CD4-positive, alpha-beta T cell treated with Interleukin-4 for 4 hours (primary cell): ENCODE data around the gene SSNA1.

Source experiments
- DNase-seq: peaks from one replicate; pipeline ENCODE4 v3.0.0-alpha.2; 2020

The SSNA1 gene

DNA sequence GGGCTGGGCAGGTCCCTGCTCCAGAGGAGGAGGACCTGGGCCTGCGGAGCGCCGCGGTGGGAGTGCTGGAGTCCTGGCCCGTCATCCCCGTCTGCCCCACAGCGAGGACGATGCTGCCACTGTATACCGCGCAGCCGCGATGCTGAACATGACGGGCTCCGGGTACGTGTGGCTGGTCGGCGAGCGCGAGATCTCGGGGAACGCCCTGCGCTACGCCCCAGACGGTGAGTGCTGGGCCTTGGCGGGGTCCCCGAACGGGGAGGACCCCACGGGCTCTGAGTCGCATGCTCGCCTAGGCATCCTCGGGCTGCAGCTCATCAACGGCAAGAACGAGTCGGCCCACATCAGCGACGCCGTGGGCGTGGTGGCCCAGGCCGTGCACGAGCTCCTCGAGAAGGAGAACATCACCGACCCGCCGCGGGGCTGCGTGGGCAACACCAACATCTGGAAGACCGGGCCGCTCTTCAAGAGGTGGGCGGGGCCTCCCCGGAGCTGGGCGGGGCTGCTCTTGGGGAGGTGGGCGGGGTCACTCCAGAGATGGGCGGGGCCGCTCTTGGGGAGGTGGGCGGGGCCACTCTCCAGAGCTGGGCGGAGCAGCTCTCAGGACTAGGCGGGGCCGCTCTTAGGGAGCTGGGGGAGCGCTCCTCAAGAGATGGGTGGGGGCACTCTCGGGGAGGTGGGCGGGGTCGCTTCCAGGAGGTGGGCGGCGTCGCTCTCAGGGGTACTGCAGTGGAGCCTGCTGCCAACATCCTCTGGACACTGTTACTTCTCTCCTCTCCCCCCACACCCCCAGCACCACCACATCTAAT is 31.7 kb upstream of the SSNA1 start:
- peak; percentile 29 for DNase-seq

DNA sequence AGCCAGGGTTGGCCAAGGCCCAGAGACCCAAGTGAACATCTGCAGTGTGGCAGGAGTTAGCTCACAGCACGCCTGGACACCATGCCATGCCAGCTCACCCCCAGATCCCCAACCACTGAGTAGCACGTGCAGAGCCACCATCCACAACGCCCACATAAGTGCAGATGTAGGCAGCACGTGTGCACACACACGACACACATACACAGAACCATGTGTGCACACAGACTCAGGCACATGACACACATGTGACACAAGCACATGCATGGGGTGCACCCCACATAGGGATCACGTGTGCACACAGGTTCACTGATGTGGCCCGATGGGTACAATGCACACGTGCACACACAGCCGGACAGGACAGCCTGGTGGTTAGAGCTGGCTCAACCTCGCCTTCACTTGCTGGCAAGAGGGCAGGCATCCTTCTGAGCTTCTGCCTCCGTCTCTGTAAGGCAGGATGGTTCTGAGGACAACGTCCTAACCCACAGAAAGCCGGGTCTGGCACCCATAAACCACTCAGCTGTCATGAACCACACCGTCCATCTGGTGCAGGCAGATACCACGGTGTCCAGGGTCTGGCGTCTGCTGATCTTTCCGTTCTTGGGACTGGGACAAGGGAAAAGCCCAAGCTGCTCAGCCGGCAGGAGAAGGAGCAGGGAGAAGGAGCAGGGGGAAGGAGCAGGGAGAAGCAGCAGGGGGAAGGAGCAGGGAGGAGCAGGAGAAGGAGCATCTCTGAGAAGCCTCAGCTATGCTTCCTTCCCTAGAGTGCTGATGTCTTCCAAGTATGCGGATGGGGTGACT is 30.7 kb upstream of the SSNA1 start:
- DNase-seq, result no peak

DNA sequence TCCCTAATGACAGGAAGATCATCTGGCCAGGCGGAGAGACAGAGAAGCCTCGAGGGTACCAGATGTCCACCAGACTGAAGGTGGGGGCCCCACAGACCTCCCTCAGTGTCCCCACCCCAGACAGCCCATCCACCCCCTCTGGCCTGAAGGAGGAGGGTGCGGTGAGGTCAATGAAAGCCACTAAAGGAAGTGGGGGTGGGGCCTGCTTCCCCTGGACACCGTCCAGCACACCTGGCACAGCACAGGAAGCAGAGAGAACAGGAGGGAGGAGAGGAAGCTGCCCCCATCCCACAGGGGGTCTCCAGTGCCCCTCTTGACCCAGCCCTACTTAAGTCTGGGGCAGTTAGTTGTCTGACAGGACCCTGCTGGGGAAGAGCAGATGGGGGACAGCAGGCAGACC is 29.9 kb upstream of the SSNA1 start:
- no peak for DNase-seq

DNA sequence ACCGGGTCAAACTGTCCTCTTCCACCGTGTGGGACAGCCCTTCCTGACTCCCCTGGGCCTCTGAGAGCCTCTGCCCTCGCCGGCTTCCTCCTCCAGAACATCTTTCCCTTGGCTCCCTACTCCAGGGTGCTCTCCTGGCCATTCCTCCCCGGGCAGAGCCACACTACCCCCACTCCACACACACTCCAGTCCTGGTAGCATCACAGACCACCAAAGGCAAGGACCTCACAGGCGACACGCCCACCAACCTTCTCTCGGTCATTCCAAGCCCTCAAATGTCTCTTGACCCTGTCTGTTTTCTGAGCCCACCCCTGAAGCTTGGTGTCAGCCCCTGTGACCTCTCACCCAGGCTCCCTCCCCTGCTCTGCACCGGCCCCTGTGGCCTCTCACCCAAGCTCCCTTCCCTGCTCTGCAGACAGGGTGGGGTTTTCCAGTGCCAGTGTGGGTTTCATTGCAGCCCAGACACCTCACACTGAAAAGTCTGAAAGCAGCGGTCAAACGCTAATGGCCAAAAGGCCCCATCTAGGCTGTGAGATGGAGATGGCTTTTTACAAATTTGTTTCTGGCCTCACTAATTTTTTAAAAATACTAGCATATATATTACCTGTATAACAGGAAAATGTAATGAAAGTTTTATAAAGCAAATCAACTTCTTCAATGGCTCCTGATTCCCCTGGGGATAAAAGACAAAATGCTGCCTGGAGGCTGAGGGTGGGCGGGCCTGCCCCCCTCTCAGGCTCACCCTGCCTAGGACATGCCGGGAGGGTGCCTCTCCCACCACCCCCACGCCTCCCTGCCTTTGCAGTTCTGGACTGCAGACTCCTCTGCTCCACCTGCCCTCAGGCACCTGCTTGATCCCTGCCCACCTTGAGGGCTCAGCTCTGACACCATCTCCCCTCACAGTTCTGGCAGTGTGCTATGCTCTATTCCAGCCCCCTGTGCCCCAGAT is 29.1 kb upstream of the SSNA1 start:
- no peak for DNase-seq

DNA sequence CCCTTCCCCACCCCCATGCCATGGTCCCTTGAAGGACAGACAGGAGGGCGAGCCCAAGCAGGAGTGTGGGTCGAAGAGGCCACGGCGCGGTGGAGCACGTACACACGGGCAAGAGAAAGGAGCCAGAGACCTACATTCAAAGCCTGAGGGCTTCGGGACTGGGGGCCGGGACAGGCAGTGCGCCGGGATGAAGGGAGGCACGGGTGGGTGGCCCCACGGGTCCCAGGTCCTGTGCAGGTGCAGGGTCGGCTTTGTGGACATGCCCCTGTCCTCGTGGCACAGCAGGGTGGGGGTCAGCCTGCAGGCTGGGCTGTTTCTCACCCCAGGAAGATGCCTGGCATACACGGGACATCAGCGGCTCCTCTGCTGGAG is 28.4 kb upstream of the SSNA1 start:
- DNase-seq, result no peak

DNA sequence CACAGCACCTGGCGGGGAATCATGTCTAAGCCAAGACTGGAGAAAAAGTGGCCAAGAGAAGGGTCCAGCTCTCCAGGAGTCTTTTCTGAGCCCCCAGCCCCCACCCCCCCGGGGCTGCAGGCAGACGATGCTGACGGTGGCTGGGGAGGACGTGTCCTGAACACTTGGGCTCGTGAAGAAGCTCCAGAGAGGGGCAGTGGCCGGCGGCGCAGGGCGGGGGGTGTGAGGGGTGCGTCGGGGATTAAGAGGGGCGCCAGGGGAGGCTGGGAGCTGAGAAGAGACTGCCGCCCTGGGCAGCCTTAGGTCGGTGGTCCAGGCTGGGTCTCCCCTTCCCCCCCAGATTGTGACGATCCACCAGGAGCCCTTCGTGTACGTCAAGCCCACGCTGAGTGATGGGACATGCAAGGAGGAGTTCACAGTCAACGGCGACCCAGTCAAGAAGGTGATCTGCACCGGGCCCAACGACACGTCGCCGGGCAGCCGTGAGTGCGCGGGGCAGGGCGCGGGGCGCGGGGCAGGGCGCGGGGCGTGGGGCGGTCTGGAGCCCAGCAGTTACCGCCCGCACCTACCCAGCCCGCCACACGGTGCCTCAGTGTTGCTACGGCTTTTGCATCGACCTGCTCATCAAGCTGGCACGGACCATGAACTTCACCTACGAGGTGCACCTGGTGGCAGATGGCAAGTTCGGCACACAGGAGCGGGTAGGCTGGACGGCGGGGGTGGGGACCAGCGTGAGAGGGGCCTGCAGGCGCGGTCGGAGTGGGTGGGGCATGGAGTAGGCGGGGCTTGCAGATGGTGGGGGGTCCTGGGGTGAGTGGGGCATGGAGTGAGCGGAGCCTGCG is 27.5 kb upstream of the SSNA1 start:
- DNase-seq, result no peak

DNA sequence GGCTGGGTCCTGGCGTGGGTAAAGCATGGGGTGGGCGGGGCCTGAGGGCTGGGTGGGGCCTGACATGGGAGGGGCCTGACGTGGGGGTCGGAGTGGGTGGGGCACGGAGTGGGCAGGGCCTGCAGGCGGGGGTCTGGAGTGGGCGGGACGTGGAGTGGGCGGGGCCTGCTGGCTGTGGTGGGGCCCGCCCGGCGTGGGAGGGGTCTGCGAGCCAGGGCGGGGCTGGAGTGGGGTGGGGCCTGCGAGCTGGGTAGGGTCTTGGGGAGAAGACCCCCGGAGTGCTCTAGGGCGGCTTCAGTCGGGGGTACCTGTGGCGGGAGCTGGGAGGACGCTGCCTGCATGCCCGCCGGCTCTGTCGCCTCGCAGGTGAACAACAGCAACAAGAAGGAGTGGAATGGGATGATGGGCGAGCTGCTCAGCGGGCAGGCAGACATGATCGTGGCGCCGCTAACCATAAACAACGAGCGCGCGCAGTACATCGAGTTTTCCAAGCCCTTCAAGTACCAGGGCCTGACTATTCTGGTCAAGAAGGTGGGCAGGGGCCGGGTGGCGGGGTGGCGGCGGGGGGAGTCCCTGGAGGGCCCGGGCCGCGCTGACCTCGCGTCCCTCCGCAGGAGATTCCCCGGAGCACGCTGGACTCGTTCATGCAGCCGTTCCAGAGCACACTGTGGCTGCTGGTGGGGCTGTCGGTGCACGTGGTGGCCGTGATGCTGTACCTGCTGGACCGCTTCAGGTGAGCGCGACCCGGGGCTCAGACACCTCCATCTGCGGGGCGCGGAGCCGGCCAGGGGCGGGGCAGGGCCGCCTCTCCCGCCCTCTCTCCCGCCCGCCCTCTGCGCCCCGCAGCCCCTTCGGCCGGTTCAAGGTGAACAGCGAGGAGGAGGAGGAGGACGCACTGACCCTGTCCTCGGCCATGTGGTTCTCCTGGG is 26.7 kb upstream of the SSNA1 start:
- no peak for DNase-seq

DNA sequence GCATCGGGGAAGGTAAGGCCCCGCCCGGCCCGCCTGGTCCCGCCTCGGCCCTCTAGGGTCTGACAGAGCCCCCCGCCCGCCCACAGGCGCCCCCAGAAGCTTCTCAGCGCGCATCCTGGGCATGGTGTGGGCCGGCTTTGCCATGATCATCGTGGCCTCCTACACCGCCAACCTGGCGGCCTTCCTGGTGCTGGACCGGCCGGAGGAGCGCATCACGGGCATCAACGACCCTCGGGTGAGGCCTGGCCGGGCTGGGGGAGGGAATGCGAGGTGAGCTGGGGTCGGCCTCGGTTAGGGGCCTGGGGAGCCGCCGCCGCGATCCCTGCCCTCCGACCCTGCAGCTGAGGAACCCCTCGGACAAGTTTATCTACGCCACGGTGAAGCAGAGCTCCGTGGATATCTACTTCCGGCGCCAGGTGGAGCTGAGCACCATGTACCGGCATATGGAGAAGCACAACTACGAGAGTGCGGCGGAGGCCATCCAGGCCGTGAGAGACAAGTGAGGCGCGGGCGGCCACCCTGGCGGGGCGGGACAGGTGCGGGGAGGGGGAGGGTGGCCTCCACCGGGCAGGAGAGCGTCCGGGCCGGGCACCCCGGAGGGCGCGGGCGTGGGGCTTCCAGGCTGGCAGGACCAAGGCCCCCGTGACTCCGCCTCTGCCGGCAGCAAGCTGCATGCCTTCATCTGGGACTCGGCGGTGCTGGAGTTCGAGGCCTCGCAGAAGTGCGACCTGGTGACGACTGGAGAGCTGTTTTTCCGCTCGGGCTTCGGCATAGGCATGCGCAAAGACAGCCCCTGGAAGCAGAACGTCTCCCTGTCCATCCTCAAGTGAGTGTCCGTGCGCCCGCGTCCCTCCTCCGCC is 25.7 kb upstream of the SSNA1 start:
- DNase-seq, result peak; percentile 5

DNA sequence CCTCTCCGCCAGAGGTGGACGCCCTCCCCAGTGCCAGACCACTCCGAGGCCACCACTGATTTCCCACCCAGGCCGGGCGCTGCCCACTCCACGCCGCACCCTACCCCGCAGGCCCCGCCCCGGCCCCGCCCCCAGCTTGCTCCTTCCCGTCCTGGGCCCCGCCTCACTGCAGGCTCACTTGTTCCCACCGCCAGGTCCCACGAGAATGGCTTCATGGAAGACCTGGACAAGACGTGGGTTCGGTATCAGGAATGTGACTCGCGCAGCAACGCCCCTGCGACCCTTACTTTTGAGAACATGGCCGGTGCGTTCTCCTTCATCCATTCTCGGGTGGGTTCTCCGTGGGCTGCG is 25.1 kb upstream of the SSNA1 start:
- DNase-seq, result no peak

DNA sequence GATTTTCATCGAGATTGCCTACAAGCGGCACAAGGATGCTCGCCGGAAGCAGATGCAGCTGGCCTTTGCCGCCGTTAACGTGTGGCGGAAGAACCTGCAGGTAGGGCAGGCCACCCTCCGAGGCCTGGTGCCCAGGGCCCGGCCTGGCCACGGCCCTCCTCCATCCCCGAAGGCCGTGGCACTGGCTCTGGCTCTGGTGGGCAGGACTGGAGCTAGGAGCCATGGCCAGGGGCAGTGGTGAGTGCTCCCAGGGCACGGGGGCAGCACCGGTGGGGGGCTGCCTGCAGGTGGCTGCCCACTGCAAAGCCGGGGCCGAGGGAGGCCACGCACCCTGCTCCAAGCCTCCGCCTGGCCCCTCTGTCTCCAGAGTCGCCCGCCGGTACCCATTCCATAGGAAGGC is 24.7 kb upstream of the SSNA1 start:
- no peak for DNase-seq

DNA sequence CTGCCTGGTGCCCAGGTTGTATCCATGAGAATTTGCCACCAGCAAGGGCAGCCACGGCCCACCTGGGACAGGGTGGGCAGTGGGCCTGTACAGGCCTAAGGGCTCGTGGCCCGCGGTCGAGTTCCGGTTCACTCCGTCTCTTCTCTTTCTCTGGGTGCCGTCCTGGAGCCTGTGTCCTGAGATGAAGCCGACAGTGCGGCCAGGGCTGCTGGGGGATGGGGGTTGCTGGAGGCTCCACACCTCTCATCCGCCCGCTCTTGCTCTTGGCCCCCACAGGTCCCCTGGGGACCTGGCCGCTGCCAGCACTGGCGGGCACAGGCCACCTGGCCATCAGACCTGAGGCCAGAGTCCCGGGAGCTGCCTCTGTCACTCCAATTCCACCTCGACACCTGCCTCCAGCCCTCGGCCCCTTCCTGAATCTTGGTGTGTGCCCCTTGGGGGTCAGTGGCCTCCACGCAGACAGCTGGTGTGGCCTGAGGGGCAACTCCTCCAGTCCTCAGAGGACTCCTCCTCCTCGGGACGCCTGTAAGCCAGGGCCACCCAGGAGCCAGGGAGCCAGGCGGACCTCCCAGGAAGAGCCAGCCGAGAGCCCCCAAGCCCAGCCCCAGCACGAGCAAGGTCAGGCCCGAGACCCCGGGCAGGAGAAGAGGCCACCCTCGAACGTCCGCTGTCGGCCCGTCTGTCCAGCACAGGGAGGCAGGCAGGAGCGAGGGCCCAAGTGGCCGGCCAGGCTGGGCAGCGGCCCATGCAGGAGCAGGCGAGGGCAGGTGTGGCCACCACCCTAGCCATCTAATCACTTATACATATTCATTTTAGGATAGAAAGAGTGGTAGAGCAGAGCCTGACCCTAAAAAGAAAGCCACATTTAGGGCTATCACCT is 23.9 kb upstream of the SSNA1 start:
- no peak for DNase-seq

DNA sequence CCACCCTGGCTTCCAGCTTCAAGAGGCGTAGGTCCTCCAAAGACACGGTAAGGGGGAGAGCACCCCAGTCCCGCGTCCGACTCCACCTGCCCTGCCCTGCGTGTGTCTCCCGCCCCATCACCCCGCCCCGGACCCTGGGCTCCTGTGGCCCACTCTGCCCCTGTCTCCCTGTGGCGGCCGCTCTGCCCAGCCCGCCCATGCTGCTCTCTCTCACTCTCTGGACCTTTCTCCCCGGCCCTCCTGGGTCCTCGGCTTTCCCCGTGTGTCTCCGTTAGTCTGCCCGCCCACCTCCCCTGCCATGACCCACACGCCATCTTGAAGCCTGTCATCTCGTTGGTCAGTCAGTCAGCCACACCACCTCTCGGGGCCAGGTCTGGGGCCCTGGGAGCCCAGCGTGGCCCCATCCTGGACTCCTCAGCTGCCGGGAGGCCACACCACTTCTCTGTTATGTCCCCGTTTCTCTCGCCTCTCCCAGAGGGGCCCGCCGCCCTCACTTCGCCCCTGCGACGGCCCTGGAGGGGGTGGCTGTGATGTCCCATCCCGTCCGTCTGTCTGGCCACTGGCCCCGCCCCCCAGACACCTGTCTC is 23.1 kb upstream of the SSNA1 start:
- no peak for DNase-seq

DNA sequence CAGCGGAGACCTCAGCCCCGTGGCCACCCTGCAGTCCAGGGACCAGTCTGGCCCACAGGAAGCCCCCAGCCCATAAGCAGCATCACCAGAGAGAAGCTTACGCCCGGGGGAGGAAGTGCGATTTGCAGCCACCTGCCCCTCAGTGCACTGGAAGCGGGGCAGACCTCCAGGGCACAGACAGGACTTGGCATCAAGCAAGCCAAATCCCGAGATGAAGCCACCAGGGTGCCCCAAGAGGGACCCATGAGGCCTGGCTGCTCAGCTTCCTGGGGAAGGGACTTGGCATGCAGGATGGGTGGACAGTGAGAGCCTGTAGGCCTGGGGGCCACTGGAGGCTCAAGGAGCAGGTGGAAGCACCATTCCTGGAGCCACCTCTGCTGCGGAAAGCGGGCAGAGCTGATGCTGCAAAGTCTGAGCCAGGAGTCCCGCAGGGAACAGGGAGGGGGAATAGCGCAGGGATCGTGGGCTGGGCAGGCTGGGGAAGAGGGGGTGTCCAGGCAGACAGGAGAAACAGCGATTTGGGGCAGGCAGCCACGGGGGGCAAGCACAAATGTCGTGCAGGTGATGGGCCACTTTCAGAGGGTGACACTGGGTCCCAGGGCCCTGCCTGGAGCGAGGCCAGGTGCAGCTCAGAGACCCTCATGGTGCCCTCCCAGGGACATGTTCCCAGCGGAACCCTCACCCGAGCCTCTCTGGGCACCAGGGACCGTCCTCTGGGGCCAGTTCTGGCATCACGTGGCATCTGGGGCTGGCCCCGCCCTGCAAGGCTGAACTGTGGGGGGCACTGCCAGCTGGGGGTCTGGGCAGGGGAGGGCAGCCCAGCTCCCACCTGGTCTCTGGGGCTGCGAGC is 21.9 kb upstream of the SSNA1 start:
- no peak for DNase-seq

DNA sequence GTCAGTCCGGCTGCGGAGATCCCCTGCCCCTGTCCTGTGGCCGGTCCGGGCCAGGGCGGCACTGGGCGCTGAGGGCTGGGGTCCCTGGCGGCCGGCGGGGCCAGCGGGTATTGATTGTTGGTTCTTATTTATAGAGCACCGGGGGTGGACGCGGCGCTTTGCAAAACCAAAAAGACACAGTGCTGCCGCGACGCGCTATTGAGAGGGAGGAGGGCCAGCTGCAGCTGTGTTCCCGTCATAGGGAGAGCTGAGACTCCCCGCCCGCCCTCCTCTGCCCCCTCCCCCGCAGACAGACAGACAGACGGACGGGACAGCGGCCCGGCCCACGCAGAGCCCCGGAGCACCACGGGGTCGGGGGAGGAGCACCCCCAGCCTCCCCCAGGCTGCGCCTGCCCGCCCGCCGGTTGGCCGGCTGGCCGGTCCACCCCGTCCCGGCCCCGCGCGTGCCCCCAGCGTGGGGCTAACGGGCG is 21.2 kb upstream of the SSNA1 start:
- DNase-seq, result no peak

DNA sequence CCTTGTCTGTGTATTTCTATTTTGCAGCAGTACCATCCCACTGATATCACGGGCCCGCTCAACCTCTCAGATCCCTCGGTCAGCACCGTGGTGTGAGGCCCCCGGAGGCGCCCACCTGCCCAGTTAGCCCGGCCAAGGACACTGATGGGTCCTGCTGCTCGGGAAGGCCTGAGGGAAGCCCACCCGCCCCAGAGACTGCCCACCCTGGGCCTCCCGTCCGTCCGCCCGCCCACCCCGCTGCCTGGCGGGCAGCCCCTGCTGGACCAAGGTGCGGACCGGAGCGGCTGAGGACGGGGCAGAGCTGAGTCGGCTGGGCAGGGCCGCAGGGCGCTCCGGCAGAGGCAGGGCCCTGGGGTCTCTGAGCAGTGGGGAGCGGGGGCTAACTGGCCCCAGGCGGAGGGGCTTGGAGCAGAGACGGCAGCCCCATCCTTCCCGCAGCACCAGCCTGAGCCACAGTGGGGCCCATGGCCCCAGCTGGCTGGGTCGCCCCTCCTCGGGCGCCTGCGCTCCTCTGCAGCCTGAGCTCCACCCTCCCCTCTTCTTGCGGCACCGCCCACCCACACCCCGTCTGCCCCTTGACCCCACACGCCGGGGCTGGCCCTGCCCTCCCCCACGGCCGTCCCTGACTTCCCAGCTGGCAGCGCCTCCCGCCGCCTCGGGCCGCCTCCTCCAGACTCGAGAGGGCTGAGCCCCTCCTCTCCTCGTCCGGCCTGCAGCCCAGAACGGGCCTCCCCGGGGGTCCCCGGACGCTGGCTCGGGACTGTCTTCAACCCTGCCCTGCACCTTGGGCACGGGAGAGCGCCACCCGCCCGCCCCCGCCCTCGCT is 20.5 kb upstream of the SSNA1 start:
- no peak for DNase-seq

DNA sequence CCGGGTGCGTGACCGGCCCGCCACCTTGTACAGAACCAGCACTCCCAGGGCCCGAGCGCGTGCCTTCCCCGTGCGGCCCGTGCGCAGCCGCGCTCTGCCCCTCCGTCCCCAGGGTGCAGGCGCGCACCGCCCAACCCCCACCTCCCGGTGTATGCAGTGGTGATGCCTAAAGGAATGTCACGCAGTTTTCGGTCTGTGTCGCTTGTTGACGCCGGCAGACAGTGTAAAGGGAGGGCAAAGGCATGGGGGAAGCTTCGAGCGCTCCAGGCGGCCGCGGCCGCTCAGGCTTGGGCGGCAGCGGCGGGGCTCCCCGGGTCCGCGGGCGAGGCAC is 19.9 kb upstream of the SSNA1 start:
- DNase-seq, result no peak
